ENCODE results near the gene PAQR5.
"Not testable (repeated sequence)": the region's sequence is repeated elsewhere in the genome, so short reads cannot be mapped to it uniquely, and the experiment has no call there.

The PAQR5 gene

GRCh38 chr15:69293741-69294615 is 4.7 kb upstream of the PAQR5 start:
- no peak for DNase-seq

- no peak for DNase-seq
These were observed 2.1 kb upstream of the PAQR5 start for GRCh38 chr15:69296606-69297005.

- DNase-seq = no peak
These were observed 914 bp upstream of the PAQR5 start for GRCh38 chr15:69297642-69298353.

GRCh38 chr15:69298354-69298696 is 387 bp upstream of the PAQR5 start:
- DNase-seq = no peak

DNA sequence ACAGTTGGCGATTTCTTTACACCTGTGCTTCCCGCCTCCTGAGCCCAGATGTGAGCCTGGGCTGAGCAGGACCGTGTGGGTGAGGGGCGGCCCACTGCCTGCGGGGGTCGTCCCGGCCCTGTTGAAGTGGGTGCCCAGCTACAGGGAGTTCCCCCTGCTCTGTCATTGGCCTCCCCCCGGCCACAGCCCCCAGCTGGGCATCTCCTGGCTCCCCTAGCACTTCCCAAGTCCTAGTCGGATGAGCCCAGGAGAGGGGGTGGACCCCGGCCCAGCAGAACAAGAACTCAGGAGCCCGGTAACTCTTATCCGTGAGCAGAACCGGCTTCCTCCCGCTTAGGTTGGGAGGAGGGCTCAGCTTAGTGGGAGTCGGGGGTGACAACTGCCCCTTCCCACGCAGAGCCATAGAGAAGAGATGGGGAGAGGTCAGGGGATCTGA is 757 bp downstream of the PAQR5 start:
- no peak for DNase-seq

GRCh38 chr15:69299943-69300588 is 1.4 kb downstream of the PAQR5 start:
- no peak for DNase-seq

DNA sequence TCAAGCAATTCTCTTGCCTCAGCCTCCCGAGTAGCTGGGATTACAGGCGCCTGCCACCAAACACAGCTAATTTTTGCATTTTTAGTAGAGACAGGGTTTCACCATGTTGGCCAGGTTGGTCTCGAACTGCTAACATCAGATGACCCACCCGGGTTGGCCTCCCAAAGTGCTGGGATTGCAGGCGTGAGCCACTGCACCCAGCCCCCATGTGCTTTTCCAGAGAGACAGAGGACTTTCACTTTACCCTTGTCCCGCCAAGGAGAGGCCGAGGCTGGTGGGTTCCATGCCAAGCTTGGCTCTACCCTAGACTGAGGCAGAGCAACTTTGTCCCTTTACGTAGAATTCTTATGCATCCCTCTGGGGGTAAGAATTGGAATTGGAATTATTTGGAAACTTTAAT is 2.4 kb downstream of the PAQR5 start:
- not testable (repeated sequence) for DNase-seq

GRCh38 chr15:69302087-69302486 is 3.4 kb downstream of the PAQR5 start:
- not testable (repeated sequence) for DNase-seq

DNA sequence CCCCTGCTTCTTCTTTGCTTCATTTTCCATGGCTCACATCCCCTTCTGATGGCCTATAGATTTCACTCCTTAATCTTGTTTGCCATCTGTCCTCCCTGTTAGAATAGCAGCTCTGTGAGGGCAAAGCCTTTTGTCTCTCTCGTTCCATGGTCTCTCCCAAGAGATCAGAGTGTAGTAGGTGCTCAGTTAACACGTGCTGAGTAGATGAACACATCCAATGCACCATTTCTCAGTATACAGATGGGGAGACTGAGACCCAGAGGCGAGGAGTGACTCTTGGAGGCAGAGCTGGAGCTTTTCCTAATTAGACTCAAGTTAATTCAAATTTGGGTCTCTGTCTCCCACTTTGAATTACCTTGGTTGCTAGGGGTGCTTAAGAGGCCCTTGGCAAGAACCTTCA is 4.2 kb downstream of the PAQR5 start:
- DNase-seq = no peak

DNA sequence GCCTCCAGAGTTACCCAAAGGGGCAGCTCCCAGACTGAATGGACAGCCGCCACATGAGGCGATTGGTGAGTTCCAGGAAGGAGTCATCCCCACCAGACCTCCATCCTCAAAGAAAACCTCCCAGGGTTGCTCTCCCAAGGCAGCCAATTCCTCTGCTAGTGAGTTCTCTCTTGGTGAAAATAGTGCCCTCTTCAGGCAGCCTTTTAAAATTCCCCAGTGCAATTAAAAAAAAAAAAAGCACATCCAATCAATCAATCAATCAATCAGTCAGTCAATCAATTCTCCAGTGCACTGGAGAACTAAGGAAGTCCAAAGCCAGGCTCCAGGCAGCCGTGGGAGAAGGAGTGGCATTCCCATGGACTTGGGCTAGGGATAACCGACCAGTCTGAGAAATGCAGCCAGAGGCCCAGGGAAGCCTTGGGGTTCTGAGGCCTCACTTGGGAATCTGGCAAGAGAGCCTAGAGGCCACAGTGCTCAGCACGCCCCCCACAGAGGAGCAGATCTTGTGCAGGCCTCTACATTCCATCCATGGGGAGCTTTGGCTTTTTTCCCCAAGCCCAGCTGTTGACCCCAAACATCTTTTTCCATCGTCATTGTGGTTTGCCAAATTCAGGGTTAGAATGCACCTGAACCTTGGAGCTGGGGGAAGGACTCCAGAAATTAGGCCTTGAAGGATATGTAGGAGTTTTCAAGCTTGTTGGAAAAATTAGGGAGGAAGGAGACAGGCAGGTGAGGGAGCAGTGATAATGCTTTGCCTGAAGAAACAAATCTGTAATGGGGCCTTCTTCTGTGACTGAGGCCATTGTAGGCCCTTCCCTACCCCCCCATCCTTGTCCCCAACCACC is 4.8 kb downstream of the PAQR5 start:
- DNase-seq = no peak

DNA sequence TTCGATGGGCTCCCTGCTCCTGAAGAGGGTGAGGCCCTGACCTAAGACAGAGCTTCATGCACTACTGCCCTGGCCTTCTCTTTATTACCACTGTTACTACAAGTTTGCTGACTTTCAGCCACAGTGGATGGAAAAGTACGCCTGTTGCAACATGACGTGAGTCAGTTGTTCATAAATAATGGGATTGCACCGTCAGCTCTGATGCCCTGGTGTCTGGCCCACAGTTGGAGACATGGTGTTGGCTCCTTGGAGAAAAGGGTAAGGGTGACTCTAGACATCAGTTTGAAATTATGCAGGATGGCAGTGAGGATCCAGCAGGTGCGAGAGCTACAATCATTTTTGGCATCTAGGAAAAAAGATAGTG is 5.5 kb downstream of the PAQR5 start:
- no peak for DNase-seq

DNA sequence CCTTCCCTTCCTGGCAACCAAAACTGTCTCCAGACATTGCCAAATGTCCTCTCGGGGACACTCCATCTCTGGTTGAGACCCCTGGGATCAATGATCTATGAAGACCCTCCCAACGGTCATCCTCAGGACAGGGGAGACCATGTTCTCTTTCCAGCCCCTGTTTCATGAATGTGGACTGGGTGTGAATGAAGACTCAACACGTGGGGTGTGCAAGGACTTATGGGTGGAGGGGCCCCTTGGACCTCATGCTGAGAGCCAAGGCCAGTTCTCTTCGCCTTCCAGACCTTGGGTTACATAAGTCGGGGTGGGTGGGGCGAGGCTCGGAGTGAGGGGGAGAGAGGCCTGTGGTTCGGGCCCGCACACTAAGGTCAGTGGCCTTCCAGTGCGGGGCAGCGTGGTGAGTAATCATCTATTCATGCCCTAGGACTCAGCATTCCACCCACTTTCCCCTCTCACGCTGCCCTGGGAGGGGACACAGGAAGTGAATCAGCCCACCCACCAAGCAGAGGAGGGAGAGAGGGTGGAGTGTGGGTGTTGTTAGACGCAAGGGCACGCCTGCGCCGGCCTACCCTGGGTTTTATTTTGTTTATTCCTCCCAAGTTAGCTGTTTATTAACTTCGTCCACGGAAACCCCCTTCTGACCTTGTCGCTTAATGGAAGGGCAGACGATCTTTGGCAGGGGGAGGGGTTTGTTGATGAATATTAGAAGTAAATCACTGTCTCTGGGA is 6.7 kb downstream of the PAQR5 start:
- no peak for DNase-seq

- no peak for DNase-seq
These were observed 7.3 kb downstream of the PAQR5 start for GRCh38 chr15:69305933-69306568.

DNA sequence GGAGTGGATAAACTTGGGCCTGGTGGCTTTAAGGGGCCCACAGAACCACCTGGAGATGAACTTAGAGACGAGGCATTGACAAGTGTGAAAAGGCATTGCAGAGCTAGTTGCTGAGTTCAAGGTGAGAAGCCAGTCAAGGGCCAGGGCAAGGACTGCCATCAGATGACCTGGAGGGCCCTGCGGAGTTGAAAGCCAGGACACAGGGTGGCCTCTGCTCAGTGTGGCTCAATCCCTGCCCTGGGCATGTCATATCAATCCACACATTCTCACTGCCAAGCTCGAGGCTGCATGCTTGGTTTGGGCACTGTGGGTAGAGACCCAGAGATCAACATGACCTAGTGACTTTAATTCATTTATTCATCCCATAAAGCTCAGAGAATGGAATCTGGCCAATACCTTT is 9.2 kb downstream of the PAQR5 start:
- no peak for DNase-seq

GRCh38 chr15:69308949-69309348 is 10.2 kb downstream of the PAQR5 start:
- DNase-seq = no peak

DNA sequence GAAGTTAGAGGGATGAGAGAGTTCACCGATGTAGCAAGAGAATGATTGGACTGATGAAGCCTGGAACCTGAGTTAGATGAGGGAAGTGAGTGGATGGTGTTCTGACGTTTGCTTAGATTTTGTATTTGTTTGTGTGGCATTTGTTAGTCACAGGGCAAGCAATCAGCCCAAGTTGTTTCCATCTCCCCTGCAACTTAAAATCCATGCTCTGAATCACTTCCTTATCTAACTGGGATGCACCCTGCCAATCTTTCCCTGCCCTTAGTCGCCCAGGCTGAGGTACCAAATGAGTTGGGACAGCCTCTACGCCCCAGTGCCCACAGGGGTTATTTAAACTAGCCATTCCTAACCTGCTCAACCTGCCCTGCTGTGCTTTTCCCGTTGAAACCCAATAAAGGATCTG is 12.6 kb downstream of the PAQR5 start:
- no peak for DNase-seq

DNA sequence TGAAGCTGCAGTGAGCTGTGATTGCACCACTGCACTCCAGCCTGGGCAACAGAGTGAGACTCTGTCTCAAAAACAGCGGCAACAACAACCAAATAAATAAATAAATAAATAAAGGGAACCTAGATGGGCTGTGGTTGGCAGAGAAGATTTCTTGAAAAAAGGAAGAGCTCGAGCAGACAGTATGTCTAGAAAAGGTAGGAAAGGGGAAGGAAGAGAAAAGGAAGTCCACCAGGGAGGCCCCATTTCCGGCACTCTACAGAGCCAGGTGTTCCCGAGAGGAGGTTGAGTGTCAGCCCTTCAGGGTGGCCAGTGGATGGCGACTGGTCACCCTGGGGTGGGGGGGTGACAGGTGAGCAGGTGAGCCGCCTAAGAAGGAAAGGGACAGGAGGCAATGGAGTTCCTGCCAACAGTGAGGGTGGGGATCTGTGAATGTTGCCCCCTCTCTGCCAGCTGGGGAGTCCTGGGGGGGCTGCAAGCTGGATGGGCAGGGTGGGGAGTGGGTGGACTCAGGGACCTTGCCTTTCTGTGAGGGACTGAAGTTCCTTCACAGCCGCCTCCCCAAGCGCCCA is 14.8 kb downstream of the PAQR5 start:
- no peak for DNase-seq

- DNase-seq = no peak
These were observed 15.4 kb downstream of the PAQR5 start for GRCh38 chr15:69314131-69314530.

DNA sequence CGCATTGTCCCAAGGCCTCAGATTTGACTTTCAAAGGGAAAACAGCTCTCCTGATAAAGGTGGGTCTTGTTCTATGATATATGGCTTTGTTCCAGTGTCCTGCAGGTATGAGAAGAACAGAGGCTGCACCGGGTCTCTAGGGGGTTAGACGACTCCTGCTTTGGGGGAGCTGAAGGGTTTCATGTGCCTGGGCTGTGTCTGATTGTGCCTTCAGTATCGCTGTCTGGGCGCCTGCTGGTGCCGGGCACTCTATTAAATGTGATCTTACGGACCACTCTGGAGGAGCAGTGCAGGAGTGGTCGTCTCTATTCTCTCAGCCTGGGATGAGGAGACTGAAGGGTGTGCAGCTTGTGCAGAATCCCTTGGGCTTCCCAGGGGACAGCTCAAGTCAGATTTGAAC is 16.0 kb downstream of the PAQR5 start:
- no peak for DNase-seq

DNA sequence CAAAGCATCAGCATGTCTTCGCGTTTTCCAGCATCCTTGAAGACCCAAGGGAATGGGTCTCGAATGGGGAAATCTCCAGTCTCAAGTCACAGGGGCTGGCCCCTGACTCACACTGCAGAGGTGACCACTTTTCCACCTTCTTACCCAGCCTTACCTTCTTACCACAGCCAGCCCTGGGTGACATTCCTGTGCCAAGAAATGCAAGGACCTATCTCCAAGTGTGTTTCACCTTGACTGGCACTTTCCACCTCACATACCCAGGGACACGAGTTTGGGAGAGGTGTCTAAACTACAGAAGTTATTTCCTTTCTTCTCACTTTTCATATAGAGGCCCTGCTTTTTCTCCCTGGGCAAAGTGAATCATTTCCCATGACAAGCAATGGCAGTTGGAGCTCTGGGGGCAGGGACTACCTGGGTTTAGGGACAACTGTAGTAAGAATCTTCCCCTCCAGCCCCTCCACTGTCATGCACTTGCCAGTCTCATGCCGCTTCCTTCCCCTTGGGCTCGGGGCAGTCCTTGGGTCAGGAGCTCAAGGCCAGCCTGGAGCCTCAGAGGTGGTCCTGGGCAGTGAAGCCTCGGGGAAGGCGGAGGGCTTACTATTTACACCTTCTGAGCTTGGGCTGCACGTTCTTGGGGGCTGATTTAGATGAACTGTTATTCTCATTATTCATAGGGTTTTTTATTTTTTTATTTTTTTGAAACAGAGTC is 16.8 kb downstream of the PAQR5 start:
- DNase-seq = no peak

- DNase-seq = no peak
These were observed 17.6 kb downstream of the PAQR5 start for GRCh38 chr15:69316291-69316690.
